GM12878 (cell line): ENCODE measurements around the gene HMCES. TPM values are rescaled to one million over a fixed set of nuclear protein-coding genes. Genes with fewer than 3 reads are reported as not detected.
A peak's percentile ranks its signal among the peaks of the same experiment; 100 is the strongest.
"Not testable (repeated sequence)": the region's sequence is repeated elsewhere in the genome, so short reads cannot be mapped to it uniquely, and the experiment has no call there.

Experiments used
- ATAC-seq: fragments of 200-7000 bp; cut with Tn5 transposase; 3 replicates; pipeline ENCODE4 v1.9.1; 2020; ENCODE audit warnings: mild to moderate bottlenecking, moderate library complexity
- BruUV-seq: library from RNA; stranded (reverse); fragments of 400-500 nt; replicated peaks from 2 replicates; lab custom pipeline; 2021; lab: Mats Ljungman, UMichigan
- CTCF ChIA-PET: fragments of 300-600 bp; sonication (Branson Sonifier 250); formaldehyde crosslinking; extraction: SDS; loops from one replicate; lab custom pipeline; 2021; ENCODE audit warnings: inconsistent platforms; lab: Yijun Ruan, JAX
- POLR2A ChIA-PET: fragments of 350-600 bp; formaldehyde crosslinking; extraction: SDS; loops from one replicate; lab custom pipeline; 2021; ENCODE audit warnings: inconsistent platforms; lab: Charles Lee
- RAD21 ChIA-PET: fragments of 300-600 bp; sonication (Branson Sonifier 250); formaldehyde crosslinking; loops from one replicate; lab custom pipeline; 2023; ENCODE audit warnings: antibody characterized with exemption; ENCODE audit not compliant: unreplicated experiment; lab: Charles Lee
- SMC1A ChIA-PET: fragments of 300-600 bp; sonication (Branson Sonifier 250); formaldehyde crosslinking; loops from one replicate; lab custom pipeline; 2023; ENCODE audit not compliant: unreplicated experiment, uncharacterized antibody; lab: Charles Lee
- DNase-seq: peaks from one replicate; pipeline ENCODE4 v3.0.0-alpha.2; 2011; ENCODE audit warnings: low read depth, low spot score
- FAIRE-seq: peaks from 3 replicates; lab custom pipeline; 2011; peaks lifted over from hg19 to GRCh38; lab: Jason Lieb, UNC
- H2AFZ ChIP-seq: 2 replicates; pipeline ENCODE4 v1.6.0; 2011; ENCODE audit warnings: low read depth, low read length, control low read depth; ENCODE audit not compliant: control insufficient read depth
- H3K27ac ChIP-seq: 2 replicates; pipeline ENCODE4 v1.5.1; 2011; ENCODE audit warnings: control low read depth; ENCODE audit not compliant: control insufficient read depth, insufficient read depth
- H3K27me3 ChIP-seq, 2 experiments: replicated peaks in 1 of 2; 2 replicates each; pipeline versions ENCODE4 v1.6.0 to v1.6.1; 2011; ENCODE audit warnings: low read length in 1 of 2; ENCODE audit not compliant: control insufficient read depth in 2 of 2, insufficient read depth in 2 of 2
- H3K36me3 ChIP-seq, 2 experiments: 2 replicates each; pipeline ENCODE4 v1.5.1; 2011; ENCODE audit warnings: low read length in 1 of 2; ENCODE audit not compliant: control insufficient read depth in 2 of 2, insufficient read depth in 2 of 2
- H3K4me1 ChIP-seq: 2 replicates; pipeline ENCODE4 v1.6.1; 2011; ENCODE audit warnings: mild to moderate bottlenecking, low read length, moderate library complexity, mixed read lengths; ENCODE audit not compliant: control insufficient read depth, insufficient read depth
- H3K4me2 ChIP-seq: 2 replicates; pipeline ENCODE4 v1.6.0; 2011; ENCODE audit warnings: control low read depth; ENCODE audit not compliant: control insufficient read depth, insufficient read depth
- H3K4me3 ChIP-seq: fragments of 200-600 bp; sonication (generic); 2 replicates; pipeline ENCODE4 v1.5.1; 2016
- H3K79me2 ChIP-seq: 2 replicates; pipeline ENCODE4 v1.6.0; 2011; ENCODE audit warnings: low read length; ENCODE audit not compliant: control insufficient read depth, insufficient read depth
- H3K9ac ChIP-seq: 2 replicates; pipeline ENCODE4 v1.8.0; 2011; ENCODE audit warnings: low read length, control low read depth, mixed read lengths; ENCODE audit not compliant: control insufficient read depth, insufficient read depth
- H3K9me3 ChIP-seq: replicated peaks from 3 replicates; pipeline ENCODE4 v1.5.1; 2011; ENCODE audit warnings: mild to moderate bottlenecking, low read length; ENCODE audit not compliant: control insufficient read depth, insufficient read depth
- H4K20me1 ChIP-seq: 2 replicates; pipeline ENCODE4 v1.6.0; 2011; ENCODE audit not compliant: control insufficient read depth, insufficient read depth
- ATF3 ChIP-seq: IDR thresholded peaks from 2 replicates; pipeline ENCODE4 v1.6.1; 2011; ENCODE audit warnings: low read depth, mild to moderate bottlenecking, low read length, moderate library complexity, borderline replicate concordance; ENCODE audit errors: extremely low read depth
- BHLHE40 ChIP-seq, 2 experiments: fragments of 450-650 bp in 1 of 2; IDR thresholded peaks; 2 replicates each; pipeline ENCODE4 v1.6.1; 2011 to 2017; ENCODE audit warnings: low read depth in 2 of 2, borderline replicate concordance in 1 of 2, improper control_type of control experiment in 1 of 2, low read length in 1 of 2, mild to moderate bottlenecking in 1 of 2
- CREB1 ChIP-seq: IDR thresholded peaks from 2 replicates; pipeline ENCODE4 v1.6.1; 2012; ENCODE audit warnings: low read depth, mild to moderate bottlenecking, inconsistent platforms
- CTCF ChIP-seq, 3 experiments: IDR thresholded peaks in 2 of 3; conservative IDR thresholded peaks in 1 of 3; 2 replicates each; pipeline ENCODE4 v1.5.1; 2011; ENCODE audit warnings: low read depth in 3 of 3, low read length in 3 of 3, mild to moderate bottlenecking in 3 of 3, control low read depth in 2 of 3, moderate library complexity in 2 of 3, inconsistent platforms in 1 of 3, mixed read lengths in 1 of 3; ENCODE audit not compliant: control insufficient read depth in 2 of 3, insufficient read depth in 1 of 3; ENCODE audit errors: extremely low read depth in 1 of 3
- EGR1 ChIP-seq, 2 experiments: IDR thresholded peaks; 1 replicate in 1 of 2; 2 replicates in 1 of 2; pipeline ENCODE4 v1.6.1; 2011 to 2012; ENCODE audit warnings: low read depth in 2 of 2, low read length in 2 of 2, borderline replicate concordance in 1 of 2, mild to moderate bottlenecking in 1 of 2, moderate library complexity in 1 of 2
- FOXM1 ChIP-seq: IDR thresholded peaks from 2 replicates; pipeline ENCODE4 v1.6.1; 2012; ENCODE audit warnings: low read depth, mild to moderate bottlenecking, inconsistent platforms, low read length, moderate library complexity
- HDGF ChIP-seq: fragments of 450-650 bp; IDR thresholded peaks from 2 replicates; pipeline ENCODE4 v1.6.1; 2016; ENCODE audit warnings: antibody characterized with exemption
- IKZF1 ChIP-seq: fragments of 450-650 bp; conservative IDR thresholded peaks from 2 replicates; pipeline ENCODE4 v1.6.1; 2017; ENCODE audit warnings: antibody characterized with exemption, mild to moderate bottlenecking
- MLLT1 ChIP-seq: fragments of 450-650 bp; IDR thresholded peaks from 2 replicates; pipeline ENCODE4 v1.6.1; 2016; ENCODE audit warnings: mild to moderate bottlenecking
- RAD21 ChIP-seq: IDR thresholded peaks from 2 replicates; pipeline ENCODE4 v1.6.1; 2011; ENCODE audit warnings: mild to moderate bottlenecking, low read depth, low read length, moderate library complexity; ENCODE audit not compliant: insufficient read depth
- SMARCA5 ChIP-seq: fragments of 450-650 bp; IDR thresholded peaks from 2 replicates; pipeline ENCODE4 v1.6.1; 2017; ENCODE audit warnings: mild to moderate bottlenecking
- SMC3 ChIP-seq: IDR thresholded peaks from 2 replicates; pipeline ENCODE4 v1.6.1; 2011; ENCODE audit warnings: low read length, improper control_type of control experiment, borderline replicate concordance
- TCF12 ChIP-seq: IDR thresholded peaks from 2 replicates; pipeline ENCODE4 v1.6.1; 2011; ENCODE audit warnings: low read depth, mild to moderate bottlenecking, low read length
- YY1 ChIP-seq: IDR thresholded peaks from 2 replicates; pipeline ENCODE4 v1.6.1; 2011; ENCODE audit warnings: low read depth, mild to moderate bottlenecking, low read length
- WGBS: methylation state at CpG from one replicate; pipeline ENCODE4 v1.1.6; 2016; ENCODE audit warnings: low lambda C conversion rate; ENCODE audit not compliant: insufficient replicate concordance, insufficient coverage; ENCODE audit errors: missing lambda C conversion rate; 5-methylcytosine and 5-hydroxymethylcytosine counted together
- in situ Hi-C: fragments of 300-500 bp; cut with MboI; formaldehyde crosslinking; loops from 9 replicates; pipeline ENCODE4 v1.14.3; 2018; ENCODE audit warnings: mixed read lengths
- intact Hi-C: fragments of 100-400 bp; cut with micrococcal nuclease; formaldehyde crosslinking; loops from one replicate; pipeline ENCODE4 v1.14.2; 2022; ENCODE audit not compliant: unreplicated experiment
- polyA plus RNA-seq, 11 experiments: library from polyadenylated mRNA; depleted of rRNA in 4 of 11; unstranded in 6 of 11; stranded (reverse) in 5 of 11; fragments of >200 nt; fragmentation: Nextera tagmentation in 4 of 11; fragmentation: Illumina TruSeq in 1 of 11; extraction: Ambion mirVana in 4 of 11; extraction: Trizol in 1 of 11; gene quantifications; 1 replicate in 1 of 11; 2 replicates in 10 of 11; pipeline versions ENCODE4 v1.2.1 to v1.2.3, GENCODE V29; 2011 to 2016; ENCODE audit warnings: inconsistent platforms in 2 of 11, missing spikeins in 2 of 11, low read depth in 1 of 11
- total RNA-seq, 4 experiments: library from RNA; depleted of rRNA in 3 of 4; stranded (reverse); fragments of >200 nt in 3 of 4; fragmentation: Illumina TruSeq in 1 of 4; extraction: Trizol in 1 of 4; gene quantifications; 2 replicates each; pipeline versions ENCODE4 v1.2.1 to v1.2.3, GENCODE V29; 2013 to 2021

Gene HMCES
- total and polyA plus RNA-seq, 10 of the 15 experiments (the other 5 are each of a cell fraction or from before 2014, with no cell fraction given): 12.4 to 49.8 (median 27.0) TPM

GRCh38 chr3:129245641-129246306 is 32.9 kb upstream of the HMCES start:
- not testable (repeated sequence) for H3K27me3 ChIP-seq, H3K9ac ChIP-seq, H2AFZ ChIP-seq, H3K4me1 ChIP-seq, H3K9me3 ChIP-seq, H4K20me1 ChIP-seq, DNase-seq, H3K4me3 ChIP-seq, BruUV-seq, H3K27ac ChIP-seq, H3K36me3 ChIP-seq
- intact Hi-C loops: loop anchor here (1.0 to 5.0 kb wide), 5 partner anchors 68 to 368 kb away; partner anchors contain the start of genes ACAD9 and ISY1
- peak; percentile 82 for ATAC-seq
- ChIA-PET CTCF (interaction anchor here (0.6 to 8.3 kb wide), 56 partner anchors 7 to 371 kb away, joined by 3 to 220 read pairs (median 4); partner anchors contain the start of genes CNBP and GP9), SMC1A (interaction anchor here (0.6 to 10.3 kb wide), 21 partner anchors 12 to 275 kb away, joined by 3 to 118 read pairs (median 5); partner anchors contain the start of gene RAB43), POLR2A (interaction anchor here (1.1 to 1.7 kb wide), 4 partner anchors 31 to 276 kb away, joined by 4 to 5 read pairs (median 5); no protein-coding TSS in a partner anchor), RAD21 (interaction anchor here (0.5 to 4.3 kb wide), 21 partner anchors 10 to 565 kb away, joined by 3 to 88 read pairs (median 5); partner anchors contain the start of gene RAB43)
- Histone ChIP-seq H3K79me2 (peaks cover 21% of the 10 kb centered on the region), H3K4me2 (peak overlapping the region; percentile 34; the same call in 1 of the 2 replicates)
- in situ Hi-C loops: loop anchor here (5.0 kb wide), 1 partner anchor 273 kb away; no protein-coding TSS in a partner anchor
- WGBS: 20% methylated on average over 11 of the region's 11 CpGs
- FAIRE-seq: peak; percentile 71
- TF ChIP-seq BHLHE40 (IDR thresholded peaks at IDR 0.05; ENCODE audit: borderline replicate concordance in 1 of 2, low read depth in 2 of 2, low read length in 1 of 2) (0 out of 4 replicates have a peak, but pooled peaks of 1 of the 2 experiments have one; percentile 11), ATF3 (peak; percentile 39; the same call in 1 of the 2 replicates), YY1 (peak; percentile 63; the same call in 1 of the 2 replicates), MLLT1 (peak; percentile 20; the same call in 1 of the 2 replicates), HDGF (0 out of 2 replicates have a peak, but pooled peaks have one; percentile 29), RAD21 (peak; percentile 90), EGR1 (IDR thresholded peaks at IDR 0.05; ENCODE audit: borderline replicate concordance in 1 of 2, low read depth in 2 of 2, low read length in 2 of 2) (peak in 1 of 2 experiments; percentile 28; a peak in 1 of 3 replicates), SMC3 (peak; percentile 88), FOXM1 (peak; percentile 30), IKZF1 (0 out of 2 replicates have a peak, but pooled peaks have one; percentile 29), CTCF (IDR thresholded peaks at IDR 0.05 in 2 of 3, conservative IDR thresholded peaks at IDR 0.05 in 1 of 3; ENCODE audit: control insufficient read depth in 2 of 3, extremely low read depth in 1 of 3, insufficient read depth in 1 of 3, low read depth in 3 of 3, low read length in 3 of 3) (peak; percentile 84 to 90 (median 86)), TCF12 (0 out of 2 replicates have a peak, but pooled peaks have one; percentile 60), SMARCA5 (peak; percentile 71; the same call in 1 of the 2 replicates), CREB1 (0 out of 2 replicates have a peak, but pooled peaks have one; percentile 18)
